K562 (cell line): Measurements from ENCODE around the gene LAMB4. TPM values are rescaled to one million over a fixed set of nuclear protein-coding genes. Genes with fewer than 3 reads are reported as not detected.

Experiments used
- CBX1 ChIP-seq: sonication (generic); IDR thresholded peaks from 2 replicates; pipeline ENCODE4 v1.6.1; 2016; ENCODE audit warnings: antibody characterized with exemption, low read depth, mild to moderate bottlenecking
- CCNT2 ChIP-seq: IDR thresholded peaks from 2 replicates; pipeline ENCODE4 v1.6.1; 2011; ENCODE audit warnings: borderline replicate concordance, low read depth, mild to moderate bottlenecking, moderate library complexity, mixed read lengths, low read length; ENCODE audit not compliant: insufficient read length; ENCODE audit errors: extremely low read depth
- E2F5 ChIP-seq: sonication (generic); formaldehyde crosslinking; IDR thresholded peaks from 2 replicates; pipeline ENCODE4 v1.8.0; 2022; ENCODE audit warnings: mild to moderate bottlenecking, missing genetic modification reagents
- E2F8 ChIP-seq: fragments of 450-650 bp; IDR thresholded peaks from 2 replicates; pipeline ENCODE4 v1.7.1; 2018; ENCODE audit warnings: mild to moderate bottlenecking, low read depth; ENCODE audit not compliant: partially characterized antibody
- EGR1 ChIP-seq: fragments of 450-650 bp; conservative IDR thresholded peaks from 2 replicates; pipeline ENCODE4 v1.6.1; 2017; ENCODE audit warnings: mild to moderate bottlenecking
- GABPB2 ChIP-seq: fragments of 250-450 bp; sonication (Bioruptor Pico); conservative IDR thresholded peaks from 2 replicates; pipeline ENCODE4 v1.5.1; 2021; ENCODE audit warnings: mild to moderate bottlenecking
- HES1 ChIP-seq: fragments of 450-650 bp; IDR thresholded peaks from 2 replicates; pipeline ENCODE4 v1.6.1; 2016; ENCODE audit warnings: low read depth, mild to moderate bottlenecking, moderate library complexity
- ILF3 ChIP-seq: fragments of 450-650 bp; IDR thresholded peaks from 2 replicates; pipeline ENCODE4 v1.6.1; 2018; ENCODE audit warnings: antibody characterized with exemption, mild to moderate bottlenecking, moderate library complexity, borderline replicate concordance
- MAFF ChIP-seq: IDR thresholded peaks from 2 replicates; pipeline ENCODE4 v1.6.1; 2012; ENCODE audit warnings: low read length, improper control_type of control experiment
- NR1H2 ChIP-seq: sonication (generic); formaldehyde crosslinking; IDR thresholded peaks from 2 replicates; pipeline ENCODE4 v1.4.0; 2020; ENCODE audit warnings: mild to moderate bottlenecking, missing genetic modification reagents
- RREB1 ChIP-seq: fragments of 250-450 bp; sonication (Bioruptor Pico); IDR thresholded peaks from 2 replicates; pipeline ENCODE4 v1.4.0; 2020
- TRIM24 ChIP-seq, 2 experiments: fragments of 450-650 bp; IDR thresholded peaks; 2 replicates each; pipeline ENCODE4 v1.6.1; 2016
- ZBTB2 ChIP-seq: fragments of 450-650 bp; IDR thresholded peaks from 2 replicates; pipeline ENCODE4 v1.6.1; 2016; ENCODE audit warnings: antibody characterized with exemption
- ZNF165 ChIP-seq: fragments of 250-450 bp; sonication (Bioruptor Pico); IDR thresholded peaks from 2 replicates; pipeline ENCODE4 v1.4.0; 2020; ENCODE audit warnings: borderline replicate concordance
- ZNF239 ChIP-seq: fragments of 250-450 bp; sonication (Bioruptor Pico); IDR thresholded peaks from 2 replicates; pipeline ENCODE4 v1.4.0; 2020; ENCODE audit warnings: mild to moderate bottlenecking
- polyA plus RNA-seq, 8 experiments: library from polyadenylated mRNA; depleted of rRNA in 4 of 8; stranded (reverse) in 5 of 8; unstranded in 3 of 8; fragments of >200 nt; fragmentation: Nextera tagmentation in 2 of 8; fragmentation: Illumina TruSeq in 1 of 8; extraction: Ambion mirVana in 2 of 8; extraction: Trizol in 1 of 8; gene quantifications; 2 replicates each; pipeline versions ENCODE4 v1.2.1 to v1.2.3, GENCODE V29; 2011 to 2014; ENCODE audit warnings: inconsistent platforms in 1 of 8, missing spikeins in 1 of 8
- total RNA-seq, 7 experiments: library from RNA; depleted of rRNA in 6 of 7; stranded (reverse); fragments of >200 nt in 6 of 7; fragmentation: Illumina TruSeq in 2 of 7; extraction: Trizol in 2 of 7; gene quantifications; 2 replicates each; pipeline versions ENCODE4 v1.2.1 to v1.2.3, GENCODE V29; 2011 to 2021; ENCODE audit warnings: low replicate concordance in 1 of 7

LAMB4 gene
- total and polyA plus RNA-seq, 9 of the 15 experiments (the other 6 are each of a cell fraction or from before 2014, with no cell fraction given) = 0.06 to 0.13 (median 0.07) TPM; not detected in 6

GRCh38 chr7:108012499-108013430 is 117.4 kb downstream of the LAMB4 start (continued):
- peak; percentile 80 for TF ChIP-seq ZBTB2
- 0 out of 2 replicates have a peak, but pooled peaks have one; percentile 69 for TF ChIP-seq NR1H2 (CRISPR knock-in tag)
- no peak for TF ChIP-seq E2F5 (CRISPR knock-in tag)
- peak; percentile 91 for TF ChIP-seq CCNT2
- no peak for TF ChIP-seq CBX1
- TF ChIP-seq TRIM24 (IDR thresholded peaks at IDR 0.05) = peak; percentile 95 to 96
- TF ChIP-seq GABPB2 (CRISPR knock-in tag) = no peak
- no peak for TF ChIP-seq ZNF165 (CRISPR knock-in tag)
- peak; percentile 100 for TF ChIP-seq MAFF
- TF ChIP-seq E2F8 = peak; percentile 49
- no peak for TF ChIP-seq HES1
- peak; percentile 19; the same call in 1 of the 2 replicates for TF ChIP-seq EGR1
- TF ChIP-seq ZNF239 (CRISPR knock-in tag) = no peak
- no peak for TF ChIP-seq RREB1 (CRISPR knock-in tag)
- TF ChIP-seq ILF3 = no peak
